ENCODE data around the gene CARS1. TPM values are rescaled to one million over a fixed set of nuclear protein-coding genes. Genes with fewer than 3 reads are reported as not detected.

Gene CARS1
- total and polyA plus RNA-seq, 4 donors, result 27.3 to 62.3 (median 37.7) TPM

DNA sequence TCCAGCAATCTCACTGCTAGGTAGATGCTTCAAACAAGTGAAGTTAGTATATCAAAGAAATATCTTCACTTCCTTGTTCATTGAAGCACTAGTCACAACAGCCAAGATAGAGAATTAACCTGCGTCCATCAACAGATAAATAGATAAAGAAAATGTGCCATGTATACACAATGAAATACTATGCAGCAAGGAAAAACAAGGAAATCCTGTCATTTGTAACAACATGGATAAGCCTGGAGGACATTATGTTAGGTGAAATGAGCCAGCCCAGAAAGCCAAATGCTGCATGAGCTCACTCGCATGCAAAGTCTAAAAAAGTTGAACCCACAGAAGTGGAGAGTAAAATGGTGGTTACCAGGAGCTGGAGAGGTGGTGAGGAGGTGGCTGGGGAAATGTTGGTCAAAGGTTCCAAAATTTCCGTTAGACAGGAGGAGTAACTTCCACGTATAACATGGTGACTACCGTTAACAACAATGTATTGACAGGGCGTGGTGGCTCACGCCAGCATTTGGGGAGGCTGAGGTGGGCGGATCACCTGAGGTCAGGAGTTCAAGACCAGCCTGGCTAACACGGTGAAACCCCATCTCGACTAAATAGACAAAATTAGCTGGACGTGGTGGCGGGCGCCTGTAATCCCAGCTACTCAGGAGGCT is 23.6 kb upstream of the CARS1 start:
- H3K9ac ChIP-seq (ENCODE audit: insufficient read depth in 1 of 2, low read length in 2 of 2), result no peak overlapping the region
- no peak overlapping the region for H3K4me3 ChIP-seq
- no peaks in the 10 kb centered on the region for H3K9me3 ChIP-seq (ENCODE audit: control insufficient read depth in 4 of 4, insufficient read depth in 3 of 4, low read length in 3 of 4)
- no peak for TF ChIP-seq CTCF (IDR thresholded peaks at IDR 0.05; ENCODE audit: control extremely low read depth, extremely low read depth)
- H3K36me3 ChIP-seq (ENCODE audit: control insufficient read depth in 4 of 4, insufficient read depth in 4 of 4, low read length in 4 of 4), result no peaks in the 10 kb centered on the region
- no peaks in the 10 kb centered on the region for H3K27me3 ChIP-seq (ENCODE audit: control insufficient read depth in 3 of 3, insufficient read depth in 3 of 3, low read length in 2 of 3)
- H3K4me1 ChIP-seq (ENCODE audit: control insufficient read depth in 5 of 5, insufficient read depth in 5 of 5, low read length in 5 of 5), result no peaks in the 10 kb centered on the region
- DNase-seq, result no peak
- H3K27ac ChIP-seq (ENCODE audit: low read depth in 1 of 2, low read length in 1 of 2), result no peak overlapping the region
- ATAC-seq (ENCODE audit: insufficient read depth, low FRiP score), result no peak
- 86 to 89% methylated on average over 13 of the region's 13 CpGs for WGBS, 2 donors

DNA sequence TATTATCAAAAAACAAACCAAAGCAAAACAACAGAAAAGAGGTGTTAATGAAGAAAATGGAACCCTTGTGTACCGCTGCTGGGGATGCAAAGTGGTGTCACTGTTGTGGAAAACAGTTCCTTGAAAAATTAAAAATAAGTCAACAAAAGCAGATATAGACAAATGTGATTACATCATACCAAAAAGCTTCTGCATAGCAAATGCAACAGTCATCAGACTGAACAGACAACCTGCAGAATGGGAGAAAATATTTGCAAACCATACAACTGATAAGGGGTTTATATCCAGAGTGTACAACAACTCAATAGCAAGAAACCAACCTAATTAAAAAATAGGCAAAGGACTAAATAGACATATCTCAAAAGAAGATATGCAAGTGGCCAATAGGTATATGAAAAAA is 22.9 kb upstream of the CARS1 start:
- H3K9me3 ChIP-seq (ENCODE audit: control insufficient read depth in 4 of 4, insufficient read depth in 3 of 4, low read length in 3 of 4), result no peaks in the 10 kb centered on the region
- H3K27me3 ChIP-seq (ENCODE audit: control insufficient read depth in 3 of 3, insufficient read depth in 3 of 3, low read length in 2 of 3), result no peaks in the 10 kb centered on the region
- no peak overlapping the region for H3K9ac ChIP-seq (ENCODE audit: insufficient read depth in 1 of 2, low read length in 2 of 2)
- ATAC-seq (ENCODE audit: insufficient read depth, low FRiP score), result no peak
- H3K27ac ChIP-seq (ENCODE audit: low read depth in 1 of 2, low read length in 1 of 2), result no peak overlapping the region
- TF ChIP-seq CTCF (IDR thresholded peaks at IDR 0.05; ENCODE audit: control extremely low read depth, extremely low read depth), result no peak
- H3K36me3 ChIP-seq (ENCODE audit: control insufficient read depth in 4 of 4, insufficient read depth in 4 of 4, low read length in 4 of 4), result no peaks in the 10 kb centered on the region
- H3K4me1 ChIP-seq (ENCODE audit: control insufficient read depth in 5 of 5, insufficient read depth in 5 of 5, low read length in 5 of 5), result no peaks in the 10 kb centered on the region
- DNase-seq, result no peak
- H3K4me3 ChIP-seq, result no peak overlapping the region
- 89 to 90% methylated on average over 1 of the region's 1 CpG for WGBS, 2 donors

DNA sequence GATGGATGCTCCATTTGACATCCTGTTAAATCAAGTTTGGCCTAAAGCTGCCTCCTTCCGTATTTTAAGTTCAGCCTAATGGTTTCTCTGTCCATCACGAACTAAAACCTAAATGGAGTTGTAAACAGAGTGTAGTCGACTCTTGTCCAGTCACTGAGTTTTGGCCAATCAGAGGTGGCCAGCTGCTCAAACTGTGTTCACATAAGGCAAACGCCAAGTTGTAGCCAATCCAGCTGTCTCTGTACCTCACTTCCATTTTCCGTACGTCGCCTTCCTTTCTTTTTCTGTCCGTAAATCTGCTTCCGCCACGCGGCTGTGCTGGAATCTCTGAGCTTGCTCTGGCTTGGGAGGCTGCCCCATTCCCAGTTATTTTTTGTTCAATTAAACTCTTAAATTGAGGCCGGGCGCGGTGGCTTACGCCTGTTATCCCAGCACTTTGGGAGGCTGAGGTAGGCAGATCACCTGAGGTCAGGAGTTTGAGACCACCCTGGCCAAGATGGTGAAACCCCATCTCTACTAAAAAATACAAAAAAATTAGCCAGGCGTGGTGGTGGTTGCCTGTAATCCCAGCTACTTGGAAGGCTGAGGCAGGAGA is 20.7 kb upstream of the CARS1 start:
- TF ChIP-seq CTCF (IDR thresholded peaks at IDR 0.05; ENCODE audit: control extremely low read depth, extremely low read depth), result no peak
- WGBS, 2 donors, result 86 to 88% methylated on average over 16 of the region's 16 CpGs
- H3K36me3 ChIP-seq (ENCODE audit: control insufficient read depth in 4 of 4, insufficient read depth in 4 of 4, low read length in 4 of 4), result no peaks in the 10 kb centered on the region
- no peak overlapping the region for H3K4me3 ChIP-seq
- ATAC-seq (ENCODE audit: insufficient read depth, low FRiP score) (no peak), DNase-seq (no peak)
- H3K4me1 ChIP-seq (ENCODE audit: control insufficient read depth in 5 of 5, insufficient read depth in 5 of 5, low read length in 5 of 5), result no peaks in the 10 kb centered on the region
- H3K27me3 ChIP-seq (ENCODE audit: control insufficient read depth in 3 of 3, insufficient read depth in 3 of 3, low read length in 2 of 3), result no peaks in the 10 kb centered on the region
- H3K27ac ChIP-seq (ENCODE audit: low read depth in 1 of 2, low read length in 1 of 2), result no peak overlapping the region
- no peaks in the 10 kb centered on the region for H3K9me3 ChIP-seq (ENCODE audit: control insufficient read depth in 4 of 4, insufficient read depth in 3 of 4, low read length in 3 of 4)
- H3K9ac ChIP-seq (ENCODE audit: insufficient read depth in 1 of 2, low read length in 2 of 2), result no peak overlapping the region

Data from lung (tissue), 12 donors.